Heart left ventricle (tissue), 13 donors: ENCODE data around the gene CDH23.

Source experiments
- CTCF ChIP-seq, 12 donors: fragments of 200-600 bp; sonication (generic) in 4 of 12; IDR thresholded peaks; one replicate each; pipeline versions ENCODE4 v1.5.0 to v1.8.0; 2018 to 2022; ENCODE audit warnings: antibody characterized with exemption in 12 of 12, mild to moderate bottlenecking in 5 of 12
- POLR2A ChIP-seq, 2 donors: fragments of 450-650 bp; IDR thresholded peaks; one replicate each; pipeline ENCODE4 v1.6.1; 2017; ENCODE audit warnings: antibody characterized with exemption in 2 of 2, mild to moderate bottlenecking in 2 of 2, moderate library complexity in 2 of 2
- donor health status: ischemic (EF 13 %, LVEDD 7.1; RV severe dilation, severe dysfunction).
- donor health status: DM: no; HTN: yes; CAD: no.
- donor health status: DM: no; HTN: no; CAD: no.
- donor health status: ischemic (EF 25% LVEDD 6.9; RV normal size, moderate dysfunction).
- donor health status: ischemic (EF 25% LVEDD 5.7; RV mildly dilated, moderate dysfunction).
- donor health status: ischemic (EF 35%, LVEDD 5.7; RV mildly dilated, moderate dysfunction).
- donor health status: nonischemic (EF 11% LVEDD 7.7; RV severe dilation, severe dysfunction).
- donor health status: DM: yes; HTN: yes; CAD: no.
- donor health status: PGD.
- donor health status: ischemic (EF 29% LVEDD 5.4; RV normal size, mild dysfunction).
- donor health status: nonischemic (EF 23%, LVEDD 6.1; RV moderate dilation, normal function).

DNA sequence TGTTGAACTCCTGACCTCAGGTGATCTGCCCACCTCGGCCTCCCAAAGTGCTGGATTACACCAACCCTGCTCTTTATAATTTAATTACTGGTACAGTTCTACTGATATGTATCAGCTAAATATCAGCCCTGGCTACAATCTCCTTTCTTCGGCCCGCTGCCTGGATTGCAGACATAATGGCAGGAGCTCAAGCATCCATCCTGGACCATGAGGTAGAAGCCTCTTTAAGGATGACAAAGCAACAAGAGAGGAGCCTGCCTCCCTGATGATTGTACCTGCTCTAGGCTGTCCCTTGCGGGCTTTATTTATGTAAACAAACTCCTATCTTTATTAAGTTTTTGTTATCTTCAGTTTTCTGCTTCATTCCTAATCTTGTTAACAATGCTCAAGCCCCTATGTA, 459.9 kb downstream of the CDH23 start:
- no peak for TF ChIP-seq POLR2A (IDR thresholded peaks at IDR 0.05)
- no peak for TF ChIP-seq CTCF (IDR thresholded peaks at IDR 0.05)
